Left ventricle myocardium inferior (tissue), 1 donor: ENCODE measurements around the gene ETS2. TPM values are rescaled to one million over a fixed set of nuclear protein-coding genes. Genes with fewer than 3 reads are reported as not detected.

ENCODE experiments used
- DNase-seq: peaks from one replicate; pipeline ENCODE4 v3.0.0-alpha.2; 2020
- H3K27ac ChIP-seq: fragments of 200-600 bp; replicated peaks from 2 replicates; pipeline ENCODE4 v1.8.0; 2021
- H3K27me3 ChIP-seq: fragments of 200-600 bp; 2 replicates; pipeline ENCODE4 v1.8.0; 2021; ENCODE audit warnings: low read depth
- H3K36me3 ChIP-seq: fragments of 200-600 bp; 2 replicates; pipeline ENCODE4 v1.8.0; 2021
- H3K4me1 ChIP-seq: fragments of 200-600 bp; 2 replicates; pipeline ENCODE4 v1.8.0; 2021
- H3K4me3 ChIP-seq: fragments of 200-600 bp; 2 replicates; pipeline ENCODE4 v1.8.0; 2021; ENCODE audit warnings: mild to moderate bottlenecking, moderate library complexity
- H3K9me3 ChIP-seq: fragments of 200-600 bp; replicated peaks from 2 replicates; pipeline ENCODE4 v1.8.0; 2021
- CTCF ChIP-seq: fragments of 200-600 bp; IDR thresholded peaks from 2 replicates; pipeline ENCODE4 v1.8.0; 2021; ENCODE audit warnings: antibody characterized with exemption, mild to moderate bottlenecking, borderline replicate concordance
- intact Hi-C: fragments of 100-400 bp; cut with micrococcal nuclease; formaldehyde crosslinking; loops from one replicate; pipeline ENCODE4 v1.11.0; 2022
- total RNA-seq: library from RNA; stranded (reverse); fragmentation: NEBNext Ultra II Directional; extraction: Animal tissue kit (Norgen Biotek cat#: 25700); gene quantifications from one replicate; pipeline ENCODE4 v1.2.1, GENCODE V29; 2021
- donor health status: DM: no; HTN: yes; CAD: no; lungs with severe emphysema.

The ETS2 gene
- total RNA-seq, 1 donor from 2014 or later = 40.9 TPM

DNA sequence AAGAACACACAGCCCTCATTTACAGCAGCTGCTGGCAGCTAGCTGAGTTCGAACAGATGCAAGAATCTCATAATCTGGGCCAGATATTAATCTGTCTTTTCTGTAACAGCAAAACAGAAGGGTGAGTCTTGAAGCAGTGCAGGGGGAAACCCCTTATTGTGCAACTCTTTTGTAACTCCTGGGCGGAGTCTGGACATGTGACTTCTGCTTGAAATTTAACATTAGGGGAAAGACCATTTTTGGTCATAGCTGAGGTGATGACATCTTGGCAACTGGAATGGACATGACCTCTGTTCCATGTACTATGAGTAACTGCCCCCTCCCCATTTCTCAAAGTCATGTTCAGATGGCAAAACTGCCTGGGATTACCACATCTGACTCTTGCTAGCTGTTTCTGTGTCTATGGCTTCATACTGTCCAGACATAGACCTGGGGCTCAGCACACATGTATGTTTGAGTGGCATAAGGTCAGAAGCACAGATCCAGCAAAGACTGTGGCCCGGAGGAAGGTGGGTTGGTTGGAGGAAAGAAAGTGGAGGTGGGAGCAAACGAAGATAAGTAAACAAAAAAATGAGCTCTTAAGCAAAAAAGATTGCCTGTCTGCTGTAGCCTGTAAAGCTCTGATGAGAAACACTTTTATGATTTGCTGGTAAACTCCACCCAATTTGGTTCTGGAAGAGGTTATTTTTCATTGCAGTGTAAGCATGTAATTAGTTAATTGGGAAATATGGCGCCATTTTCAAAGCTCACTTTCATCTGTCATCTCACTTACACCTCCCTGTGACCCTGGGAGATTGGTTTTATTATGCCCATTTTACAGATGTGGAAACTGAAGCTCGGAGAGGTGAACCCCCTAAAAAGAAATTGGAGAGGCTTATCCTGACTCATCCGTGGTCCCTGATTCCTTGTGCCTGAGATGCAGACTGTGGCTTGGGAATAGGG, 26.1 kb downstream of the ETS2 start:
- TF ChIP-seq CTCF = no peak
- Histone ChIP-seq H3K9me3 (peaks cover 5% of the 10 kb centered on the region), H3K27me3 (no peaks in the 10 kb centered on the region), H3K27ac (peak overlapping the region; percentile 35), H3K36me3 (no peaks in the 10 kb centered on the region), H3K4me3 (no peak overlapping the region), H3K4me1 (peaks cover 9% of the 10 kb centered on the region)
- DNase-seq = peak; percentile 48
- intact Hi-C loops = no loop called here

GRCh38 chr21:38832664-38833063, 26.9 kb downstream of the ETS2 start:
- no peak for TF ChIP-seq CTCF
- H3K27me3 ChIP-seq = no peaks in the 10 kb centered on the region
- DNase-seq = no peak
- H3K27ac ChIP-seq = no peak overlapping the region
- no peaks in the 10 kb centered on the region for H3K36me3 ChIP-seq
- H3K4me1 ChIP-seq = peaks cover 9% of the 10 kb centered on the region
- H3K9me3 ChIP-seq = no peaks in the 10 kb centered on the region
- intact Hi-C loops = no loop called here
- H3K4me3 ChIP-seq = no peak overlapping the region

- Histone ChIP-seq H3K4me3 (no peak overlapping the region), H3K4me1 (peaks cover 9% of the 10 kb centered on the region), H3K36me3 (no peaks in the 10 kb centered on the region), H3K27ac (no peak overlapping the region), H3K27me3 (no peaks in the 10 kb centered on the region), H3K9me3 (no peaks in the 10 kb centered on the region)
- no peak for DNase-seq
- intact Hi-C loops = no loop called here
- TF ChIP-seq CTCF = no peak
Measured at GRCh38 chr21:38833117-38833516, 27.4 kb downstream of the ETS2 start.

DNA sequence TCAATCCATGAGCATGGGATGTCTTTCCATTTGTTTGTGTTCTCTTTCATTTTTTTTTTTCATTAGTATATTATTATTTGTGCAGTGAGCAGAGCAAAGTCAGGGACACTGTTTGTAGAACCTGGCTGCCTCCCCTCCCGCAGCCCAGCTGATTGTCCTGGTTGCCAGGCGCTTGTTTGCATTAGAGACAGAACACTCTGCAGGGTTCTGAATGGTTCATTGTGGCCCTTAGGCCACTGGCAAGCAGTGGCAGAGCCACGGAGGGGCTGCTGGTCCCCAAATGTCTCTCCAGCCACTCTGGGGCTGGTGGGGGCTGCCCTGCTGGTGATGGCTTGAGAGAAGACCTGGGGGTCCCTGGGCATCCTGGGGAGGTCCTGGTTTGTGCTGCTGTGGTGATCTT, 29.0 kb downstream of the ETS2 start:
- no peak for TF ChIP-seq CTCF
- H3K36me3 ChIP-seq = no peaks in the 10 kb centered on the region
- no peak for DNase-seq
- no peaks in the 10 kb centered on the region for H3K27me3 ChIP-seq
- H3K4me1 ChIP-seq = peaks cover 9% of the 10 kb centered on the region
- no peaks in the 10 kb centered on the region for H3K9me3 ChIP-seq
- H3K4me3 ChIP-seq = no peak overlapping the region
- intact Hi-C loops = no loop called here
- no peak overlapping the region for H3K27ac ChIP-seq

- TF ChIP-seq CTCF = no peak
- intact Hi-C loops = no loop called here
- Histone ChIP-seq H3K36me3 (no peaks in the 10 kb centered on the region), H3K4me1 (no peaks in the 10 kb centered on the region), H3K27me3 (no peaks in the 10 kb centered on the region), H3K4me3 (no peak overlapping the region), H3K9me3 (no peaks in the 10 kb centered on the region), H3K27ac (no peak overlapping the region)
- no peak for DNase-seq
Measured at GRCh38 chr21:38837806-38838461, 32.2 kb downstream of the ETS2 start.
